ENCODE measurements around the gene HOXD12.

GRCh38 chr2:176087330-176088047 is 12.1 kb upstream of the HOXD12 start:
- TF ChIP-seq, protein P1, sequence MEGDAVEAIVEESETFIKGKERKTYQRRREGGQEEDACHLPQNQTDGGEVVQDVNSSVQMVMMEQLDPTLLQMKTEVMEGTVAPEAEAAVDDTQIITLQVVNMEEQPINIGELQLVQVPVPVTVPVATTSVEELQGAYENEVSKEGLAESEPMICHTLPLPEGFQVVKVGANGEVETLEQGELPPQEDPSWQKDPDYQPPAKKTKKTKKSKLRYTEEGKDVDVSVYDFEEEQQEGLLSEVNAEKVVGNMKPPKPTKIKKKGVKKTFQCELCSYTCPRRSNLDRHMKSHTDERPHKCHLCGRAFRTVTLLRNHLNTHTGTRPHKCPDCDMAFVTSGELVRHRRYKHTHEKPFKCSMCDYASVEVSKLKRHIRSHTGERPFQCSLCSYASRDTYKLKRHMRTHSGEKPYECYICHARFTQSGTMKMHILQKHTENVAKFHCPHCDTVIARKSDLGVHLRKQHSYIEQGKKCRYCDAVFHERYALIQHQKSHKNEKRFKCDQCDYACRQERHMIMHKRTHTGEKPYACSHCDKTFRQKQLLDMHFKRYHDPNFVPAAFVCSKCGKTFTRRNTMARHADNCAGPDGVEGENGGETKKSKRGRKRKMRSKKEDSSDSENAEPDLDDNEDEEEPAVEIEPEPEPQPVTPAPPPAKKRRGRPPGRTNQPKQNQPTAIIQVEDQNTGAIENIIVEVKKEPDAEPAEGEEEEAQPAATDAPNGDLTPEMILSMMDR (IDR thresholded peaks at IDR 0.05), result no peak
- TF ChIP-seq POLR2A (IDR thresholded peaks at IDR 0.05), result no peak
